ENCODE data around the gene SERPINA3. TPM values are rescaled to one million over a fixed set of nuclear protein-coding genes. Genes with fewer than 3 reads are reported as not detected.

The SERPINA3 gene
- total and polyA plus RNA-seq, 2 of the 8 experiments (the other 6 are each of a cell fraction or from before 2014, with no cell fraction given) = not detected

DNA sequence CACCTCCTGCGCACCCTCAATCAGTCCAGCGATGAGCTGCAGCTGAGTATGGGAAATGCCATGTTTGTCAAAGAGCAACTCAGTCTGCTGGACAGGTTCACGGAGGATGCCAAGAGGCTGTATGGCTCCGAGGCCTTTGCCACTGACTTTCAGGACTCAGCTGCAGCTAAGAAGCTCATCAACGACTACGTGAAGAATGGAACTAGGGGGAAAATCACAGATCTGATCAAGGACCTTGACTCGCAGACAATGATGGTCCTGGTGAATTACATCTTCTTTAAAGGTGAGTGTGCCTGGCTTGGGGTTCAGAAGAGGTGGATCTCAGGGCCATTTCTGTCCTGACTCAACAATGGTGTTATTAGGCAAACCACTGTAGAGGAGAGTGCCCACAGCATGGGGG is 2.6 kb downstream of the SERPINA3 start:
- H3K36me3 ChIP-seq (ENCODE audit: control insufficient read depth in 2 of 4, insufficient read depth in 4 of 4, low read length in 3 of 4) = 0 out of 8 replicates have a peak, but pooled peaks cover 0 to 2% (median 0%) of the 10 kb centered on the region in 4 experiments
- no peak overlapping the region for H2BK20ac ChIP-seq (ENCODE audit: low read length)
- H3K14ac ChIP-seq (ENCODE audit: insufficient read length) = no peak overlapping the region
- WGBS, 2 experiments (ENCODE audit: extremely low coverage in 1 of 2, insufficient coverage in 1 of 2, insufficient read length in 1 of 2, insufficient replicate concordance in 2 of 2, low coverage in 1 of 2, low lambda C conversion rate in 2 of 2, missing lambda C conversion rate in 1 of 2) = 94% methylated on average over 7 of the region's 7 CpGs; no CpG with 5 or more reads in 1 of the 2 experiments
- no peak overlapping the region for H3K23ac ChIP-seq (ENCODE audit: insufficient read length)
- no peak overlapping the region for H3K56ac ChIP-seq (replicated peaks; ENCODE audit: insufficient read length, low read depth, low read length)
- no peak overlapping the region for H3K4me2 ChIP-seq (ENCODE audit: insufficient read depth in 1 of 2, low read depth in 2 of 2, low read length in 2 of 2)
- FAIRE-seq = no peak
- H4K91ac ChIP-seq (replicated peaks; ENCODE audit: insufficient read length, low read length) = no peak overlapping the region
- no peaks in the 10 kb centered on the region for H3K79me1 ChIP-seq (ENCODE audit: low read depth, low read length)
- no peak overlapping the region for H2BK15ac ChIP-seq (ENCODE audit: low read length)
- H3K4me1 ChIP-seq (replicated peaks in 1 of 4; ENCODE audit: control insufficient read depth in 3 of 4, insufficient read depth in 4 of 4, low read length in 3 of 4) = no peaks in the 10 kb centered on the region; a peak in 1 of 7 replicates
- ChIA-PET CTCF (ENCODE audit: partially characterized antibody) (interaction anchor here (1.0 to 1.3 kb wide), 2 partner anchors 9 to 66 kb away, joined by 3 read pairs; no protein-coding TSS in a partner anchor), POLR2A (ENCODE audit: partially characterized antibody) (interaction anchor here (1.2 kb wide), 1 partner anchor 10 kb away, joined by 3 read pairs; no protein-coding TSS in a partner anchor)
- no peak overlapping the region for H3K18ac ChIP-seq (ENCODE audit: extremely low read depth, low read length)
- no peaks in the 10 kb centered on the region for H4K20me1 ChIP-seq (replicated peaks in 1 of 2; ENCODE audit: control insufficient read depth in 1 of 2, insufficient read depth in 2 of 2, low read length in 2 of 2)
- H3K27ac ChIP-seq (ENCODE audit: low read depth, low read length) = no peak overlapping the region
- peaks cover 14 to 28% of the 10 kb centered on the region in 2 experiments for H3K9me3 ChIP-seq (ENCODE audit: insufficient read depth in 2 of 2, low read depth in 1 of 2, low read length in 1 of 2)
- H3K4ac ChIP-seq (replicated peaks; ENCODE audit: insufficient read length, low read depth, low read length) = no peak overlapping the region
- H2AFZ ChIP-seq (ENCODE audit: low read length) = no peak overlapping the region
- no peak overlapping the region for H2BK120ac ChIP-seq (replicated peaks; ENCODE audit: low read depth, low read length)
- H3K4me3 ChIP-seq (ENCODE audit: extremely low read depth in 1 of 4, insufficient read depth in 2 of 4, low read depth in 3 of 4, low read length in 4 of 4) = no peak overlapping the region
- H2BK5ac ChIP-seq (ENCODE audit: low read depth, low read length) = no peak overlapping the region
- H3K27me3 ChIP-seq (replicated peaks in 1 of 4; ENCODE audit: control insufficient read depth in 3 of 4, extremely low read depth in 1 of 4, insufficient read depth in 3 of 4, low read length in 3 of 4) = no peaks in the 10 kb centered on the region
- H3K9ac ChIP-seq (replicated peaks in 1 of 4; ENCODE audit: extremely low read depth in 1 of 4, low read depth in 3 of 4, low read length in 3 of 4) = no peak overlapping the region
- no peak overlapping the region for H2BK12ac ChIP-seq (ENCODE audit: low read depth, low read length)
- no peaks in the 10 kb centered on the region for H3K23me2 ChIP-seq (ENCODE audit: low read depth, low read length)
- H2AK5ac ChIP-seq (ENCODE audit: low read depth, low read length) = no peak overlapping the region
- no peak for DNase-seq (ENCODE audit: low read depth in 1 of 2, low spot score in 2 of 2)
- H4K8ac ChIP-seq (ENCODE audit: extremely low read depth, insufficient read depth, low read length) = no peak overlapping the region
- H4K5ac ChIP-seq (ENCODE audit: insufficient read length, low read depth, low read length) = no peak overlapping the region
- H3K79me2 ChIP-seq (ENCODE audit: control insufficient read depth in 1 of 2, insufficient read depth in 2 of 2, low read length in 2 of 2) = no peaks in the 10 kb centered on the region
- TF ChIP-seq CTCF (IDR thresholded peaks at IDR 0.05; ENCODE audit: control extremely low read depth in 1 of 3, insufficient read depth in 1 of 3, low read depth in 1 of 3, low read length in 3 of 3) = no peak
